Measurements from ENCODE around the gene WWC1. TPM values are rescaled to one million over a fixed set of nuclear protein-coding genes. Genes with fewer than 3 reads are reported as not detected.

WWC1 gene
- total RNA-seq (2021; ENCODE audit: unreplicated experiment) (29.4 TPM), Bru-seq, nascent RNA (percentile 64 among the genes with signal in this experiment), BruChase-seq, experiment 1, labeled RNA remaining after a 2-hour chase (percentile 55 among the genes with signal in this experiment), BruChase-seq, experiment 2, labeled RNA remaining after a 6-hour chase (percentile 61 among the genes with signal in this experiment)
- polyA plus RNA-seq (2012; ENCODE audit: insufficient read length): 21.0 TPM
- long read RNA-seq, full-length matches to known transcripts: 15 of 48 reads
- long read RNA-seq, partial matches to known transcripts: 10 of 48 reads
- long read RNA-seq, other reads (novel, unspliced or antisense): 23 of 48 reads

- no TSS peak for BruUV-seq (replicated peaks)
- in situ Hi-C loops (cut with HindIII; ENCODE audit: low pct_unique_long_range_greater_than_20kb, low sequenced_read_pairs) (no loop called here), intact Hi-C loops (cut with micrococcal nuclease; ENCODE audit: unreplicated experiment) (no loop called here)
- Histone ChIP-seq H3K4me1 (ENCODE audit: control insufficient read depth, insufficient read depth, low read length) (peaks cover 31% of the 10 kb centered on the region), H3K27ac (ENCODE audit: low read length) (peak within 1 kb of the TSS; percentile 36; the same call in 1 of the 2 replicates), H3K27me3 (ENCODE audit: control insufficient read depth, insufficient read depth, low read length) (no peaks in the 10 kb centered on the region), H3K4me3 (ENCODE audit: low read depth in 2 of 2, low read length in 2 of 2) (peak within 1 kb of the TSS; percentile 50 to 56), H3K36me3 (ENCODE audit: control insufficient read depth, insufficient read depth, low read length) (no peaks in the 10 kb centered on the region), H3K9me3 (ENCODE audit: control insufficient read depth, insufficient read depth, low read depth, low read length) (no peaks in the 10 kb centered on the region)
- TF ChIP-seq TCF7L2 (IDR thresholded peaks at IDR 0.05; ENCODE audit: low read depth, low read length): no peak
- TF ChIP-seq SIN3A (IDR thresholded peaks at IDR 0.05; ENCODE audit: borderline replicate concordance, insufficient read depth, low read depth, low read length): no peak; the same call in 1 of the 2 replicates
- TF ChIP-seq POLR2AphosphoS5 (IDR thresholded peaks at IDR 0.05; ENCODE audit: low read depth, low read length): no peak
- TF ChIP-seq CTCF (IDR thresholded peaks at IDR 0.05): peak; percentile 52
- no peak for TF ChIP-seq REST (IDR thresholded peaks at IDR 0.05; ENCODE audit: insufficient read depth in 1 of 2, low read depth in 2 of 2, low read length in 1 of 2)
- ATAC-seq (peak; percentile 91), DNase-seq (ENCODE audit: low read depth, low spot score) (no peak)
- CTCF ChIA-PET: interaction anchor here (0.7 to 0.8 kb wide), 3 partner anchors 20 to 596 kb away, joined by 3 to 4 read pairs (median 3); no protein-coding TSS in a partner anchor
- POLR2A ChIA-PET: no interaction called here
Observed at GRCh38 chr5:168291342-168291963, at the start of gene WWC1. Gene WWC1 (plus strand): TSS chr5:168291645. CDS start chr5:168292153, 508 bp downstream.

- CTCF ChIA-PET: no interaction called here
- in situ Hi-C loops (cut with HindIII; ENCODE audit: low pct_unique_long_range_greater_than_20kb, low sequenced_read_pairs) (no loop called here), intact Hi-C loops (cut with micrococcal nuclease; ENCODE audit: unreplicated experiment) (no loop called here)
- no peak for DNase-seq (ENCODE audit: low read depth, low spot score)
- TF ChIP-seq REST (IDR thresholded peaks at IDR 0.05; ENCODE audit: insufficient read depth in 1 of 2, low read depth in 2 of 2, low read length in 1 of 2) (no peak), POLR2AphosphoS5 (IDR thresholded peaks at IDR 0.05; ENCODE audit: low read depth, low read length) (no peak), CTCF (IDR thresholded peaks at IDR 0.05) (no peak), TCF7L2 (IDR thresholded peaks at IDR 0.05; ENCODE audit: low read depth, low read length) (no peak), SIN3A (IDR thresholded peaks at IDR 0.05; ENCODE audit: borderline replicate concordance, insufficient read depth, low read depth, low read length) (no peak)
- no peak for ATAC-seq
- Histone ChIP-seq H3K4me1 (ENCODE audit: control insufficient read depth, insufficient read depth, low read length) (no peaks in the 10 kb centered on the region), H3K36me3 (ENCODE audit: control insufficient read depth, insufficient read depth, low read length) (no peaks in the 10 kb centered on the region), H3K27ac (ENCODE audit: low read length) (no peak overlapping the region), H3K27me3 (ENCODE audit: control insufficient read depth, insufficient read depth, low read length) (no peaks in the 10 kb centered on the region; the same call in 1 of the 2 replicates), H3K9me3 (ENCODE audit: control insufficient read depth, insufficient read depth, low read depth, low read length) (no peaks in the 10 kb centered on the region), H3K4me3 (ENCODE audit: low read depth in 2 of 2, low read length in 2 of 2) (no peak overlapping the region)
- POLR2A ChIA-PET: interaction anchor here (0.7 kb wide), 1 partner anchor 35 kb away, joined by 6 read pairs; no protein-coding TSS in a partner anchor
- no TSS peak for BruUV-seq (replicated peaks)
Observed at GRCh38 chr5:168244838-168245559, 46.4 kb upstream of the WWC1 start.

Data from Panc1 (cell line).